Stomach (tissue), 9 donors: ENCODE data around the gene PFKP. TPM values are rescaled to one million over a fixed set of nuclear protein-coding genes. Genes with fewer than 3 reads are reported as not detected.

ENCODE experiments used
- DNase-seq, 2 donors: peaks; one replicate each; pipeline versions ENCODE4 v3.0.0 to v3.0.0-alpha.2; 2013 to 2019
- H3K27ac ChIP-seq, 5 donors: fragments of 200-600 bp in 4 of 5; sonication (generic) in 4 of 5; one replicate each; pipeline ENCODE4 v1.5.1; 2013 to 2019; ENCODE audit warnings: mild to moderate bottlenecking in 1 of 5, moderate library complexity in 1 of 5
- H3K27me3 ChIP-seq, 3 donors: fragments of 200-600 bp; sonication (generic); one replicate each; pipeline ENCODE4 v1.5.1; 2017 to 2019; ENCODE audit warnings: mixed run types in 1 of 3
- H3K36me3 ChIP-seq, 4 donors: fragments of 200-600 bp; sonication (generic); 1 replicate in 3 of 4; 2 replicates in 1 of 4; pipeline ENCODE4 v1.5.1; 2016 to 2019
- H3K4me1 ChIP-seq, 4 donors: fragments of 200-600 bp; sonication (generic); one replicate each; pipeline ENCODE4 v1.5.1; 2016 to 2019
- H3K4me3 ChIP-seq, 4 donors: fragments of 200-600 bp; sonication (generic) in 3 of 4; one replicate each; pipeline ENCODE4 v1.5.1; 2016 to 2019; ENCODE audit warnings: mild to moderate bottlenecking in 1 of 4
- H3K9me3 ChIP-seq, 4 donors: fragments of 200-600 bp; sonication (generic); one replicate each; pipeline ENCODE4 v1.5.1; 2016 to 2019
- EP300 ChIP-seq: sonication (generic); formaldehyde crosslinking; IDR thresholded peaks from one replicate; pipeline ENCODE4 v1.6.1; 2017; ENCODE audit warnings: antibody characterized with exemption
- POLR2A ChIP-seq, 4 donors: fragments of 450-650 bp; IDR thresholded peaks; one replicate each; pipeline ENCODE4 v1.6.1; 2016; ENCODE audit warnings: antibody characterized with exemption in 4 of 4, control low read depth in 2 of 4, mild to moderate bottlenecking in 1 of 4, moderate library complexity in 1 of 4
- POLR2AphosphoS5 ChIP-seq, 3 donors: sonication (generic); formaldehyde crosslinking; IDR thresholded peaks; one replicate each; pipeline ENCODE4 v1.6.1; 2016; ENCODE audit warnings: antibody characterized with exemption in 3 of 3
- WGBS, 5 donors: extraction: QIAGEN DNeasy Blood & Tissue Kit in 3 of 5; methylation state at CpG; one replicate each; pipeline versions ENCODE4 v1.1.5 to v1.1.7; 2013 to 2018; 5-methylcytosine and 5-hydroxymethylcytosine counted together
- intact Hi-C: fragments of 100-400 bp; cut with DNase I; formaldehyde crosslinking; loops from one replicate; pipeline ENCODE4 v1.15.1; 2023; ENCODE audit warnings: low total_unique reads
- polyA plus RNA-seq, 3 donors: library from polyadenylated mRNA; stranded (reverse); fragments of 200-250 nt; gene quantifications; one replicate each; pipeline ENCODE4 v1.2.3, GENCODE V29; 2013
- total RNA-seq, 5 donors: library from RNA; depleted of rRNA; stranded (reverse); fragments of >200 nt; gene quantifications; one replicate each; pipeline versions ENCODE4 v1.1.0 to v1.2.3, GENCODE V29; 2014 to 2016
- TF ChIP-seq, protein P1 (sequence below), 7 experiments: fragments of 450-650 bp in 4 of 7; fragments of 200-600 bp in 3 of 7; sonication (generic) in 3 of 7; IDR thresholded peaks; one replicate each; pipeline ENCODE4 v1.5.1; 2016 to 2019; ENCODE audit warnings: antibody characterized with exemption in 7 of 7, control low read depth in 2 of 7, mild to moderate bottlenecking in 1 of 7
- donor health status: healthy with polysubstance abuse.
- donor health status: Bipolar disorder and iron deficiency.
- donor health status: healthy.

Gene PFKP
- total and polyA plus RNA-seq, 8 donors: 11.2 to 155 (median 29.4) TPM

DNA sequence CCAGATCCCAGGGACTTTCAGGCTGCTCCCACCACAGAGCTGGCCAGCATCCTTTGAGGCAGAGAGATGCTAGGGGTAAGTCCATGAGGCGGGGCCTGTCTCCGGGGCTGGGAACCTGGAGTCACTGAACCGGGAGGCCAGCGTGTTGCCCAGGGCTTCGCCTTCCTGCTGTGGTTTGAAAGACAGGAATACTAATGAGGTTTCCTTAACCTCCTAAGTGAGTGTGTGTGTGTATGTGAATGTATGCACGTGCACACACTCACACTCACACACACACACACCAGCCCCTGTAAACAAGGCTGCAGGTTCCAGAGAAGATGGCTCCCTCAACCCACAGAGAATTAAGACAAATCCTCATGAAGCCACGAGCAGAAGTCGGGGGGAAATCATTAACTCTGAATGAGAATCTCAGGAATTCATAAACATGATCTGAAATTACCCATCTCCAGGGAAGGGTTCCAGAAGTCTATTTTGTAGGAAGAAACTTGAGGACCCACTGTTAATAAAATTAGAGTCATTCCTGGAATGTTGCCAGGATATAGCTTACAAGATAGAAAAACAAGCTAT is 20.3 kb upstream of the PFKP start:
- DNase-seq: no peak
- Histone ChIP-seq H3K4me3 (no peak overlapping the region), H3K27me3 (no peaks in the 10 kb centered on the region), H3K9me3 (no peaks in the 10 kb centered on the region), H3K4me1 (peaks cover 10 to 38% (median 22%) of the 10 kb centered on the region in 4 donors), H3K36me3 (no peaks in the 10 kb centered on the region), H3K27ac (peak overlapping the region; percentile 19 to 73 (median 66))
- intact Hi-C loops: loop anchor here (5.0 kb wide), 1 partner anchor 120 kb away; no protein-coding TSS in a partner anchor
- 40 to 49% (median 46%) methylated on average over 8 of the region's 8 CpGs for WGBS, 5 donors
- TF ChIP-seq POLR2A (IDR thresholded peaks at IDR 0.05) (no peak), POLR2AphosphoS5 (IDR thresholded peaks at IDR 0.05) (no peak), EP300 (no peak)
- TF ChIP-seq, protein P1, sequence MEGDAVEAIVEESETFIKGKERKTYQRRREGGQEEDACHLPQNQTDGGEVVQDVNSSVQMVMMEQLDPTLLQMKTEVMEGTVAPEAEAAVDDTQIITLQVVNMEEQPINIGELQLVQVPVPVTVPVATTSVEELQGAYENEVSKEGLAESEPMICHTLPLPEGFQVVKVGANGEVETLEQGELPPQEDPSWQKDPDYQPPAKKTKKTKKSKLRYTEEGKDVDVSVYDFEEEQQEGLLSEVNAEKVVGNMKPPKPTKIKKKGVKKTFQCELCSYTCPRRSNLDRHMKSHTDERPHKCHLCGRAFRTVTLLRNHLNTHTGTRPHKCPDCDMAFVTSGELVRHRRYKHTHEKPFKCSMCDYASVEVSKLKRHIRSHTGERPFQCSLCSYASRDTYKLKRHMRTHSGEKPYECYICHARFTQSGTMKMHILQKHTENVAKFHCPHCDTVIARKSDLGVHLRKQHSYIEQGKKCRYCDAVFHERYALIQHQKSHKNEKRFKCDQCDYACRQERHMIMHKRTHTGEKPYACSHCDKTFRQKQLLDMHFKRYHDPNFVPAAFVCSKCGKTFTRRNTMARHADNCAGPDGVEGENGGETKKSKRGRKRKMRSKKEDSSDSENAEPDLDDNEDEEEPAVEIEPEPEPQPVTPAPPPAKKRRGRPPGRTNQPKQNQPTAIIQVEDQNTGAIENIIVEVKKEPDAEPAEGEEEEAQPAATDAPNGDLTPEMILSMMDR (IDR thresholded peaks at IDR 0.05): no peak

DNA sequence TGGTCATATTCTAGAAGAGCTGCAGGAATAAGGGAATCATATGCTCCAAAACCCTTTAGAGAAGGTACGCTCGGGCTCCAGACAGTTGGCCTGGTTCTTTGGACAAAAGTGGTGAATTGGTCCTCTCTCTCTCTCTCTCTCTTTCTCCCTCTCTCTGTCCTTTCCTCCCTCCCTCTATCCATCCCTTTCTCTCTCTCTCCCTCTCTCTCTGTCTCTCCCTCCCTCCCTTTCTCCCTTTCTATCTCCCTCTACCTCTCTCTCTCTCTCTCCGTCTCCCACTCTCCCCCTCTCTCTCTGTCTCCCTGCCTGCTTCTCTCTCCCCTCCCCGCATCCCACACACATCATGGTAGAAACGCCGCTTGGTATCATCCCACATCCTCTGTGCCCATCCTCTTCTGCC is 19.8 kb upstream of the PFKP start:
- no peak for DNase-seq
- intact Hi-C loops: loop anchor here (5.0 kb wide), 1 partner anchor 120 kb away; no protein-coding TSS in a partner anchor
- H3K27me3 ChIP-seq: no peaks in the 10 kb centered on the region
- no peak overlapping the region for H3K4me3 ChIP-seq
- no peaks in the 10 kb centered on the region for H3K36me3 ChIP-seq
- H3K27ac ChIP-seq: peak overlapping the region in 3 of 5 donors; percentile 36 to 73 (median 66)
- peaks cover 10 to 38% (median 22%) of the 10 kb centered on the region in 4 donors for H3K4me1 ChIP-seq
- TF ChIP-seq, protein P1 (IDR thresholded peaks at IDR 0.05): no peak
- TF ChIP-seq EP300: no peak
- no peak for TF ChIP-seq POLR2A (IDR thresholded peaks at IDR 0.05)
- no peak for TF ChIP-seq POLR2AphosphoS5 (IDR thresholded peaks at IDR 0.05)
- H3K9me3 ChIP-seq: no peaks in the 10 kb centered on the region
- 77 to 85% (median 80%) methylated on average over 6 of the region's 6 CpGs for WGBS, 5 donors

DNA sequence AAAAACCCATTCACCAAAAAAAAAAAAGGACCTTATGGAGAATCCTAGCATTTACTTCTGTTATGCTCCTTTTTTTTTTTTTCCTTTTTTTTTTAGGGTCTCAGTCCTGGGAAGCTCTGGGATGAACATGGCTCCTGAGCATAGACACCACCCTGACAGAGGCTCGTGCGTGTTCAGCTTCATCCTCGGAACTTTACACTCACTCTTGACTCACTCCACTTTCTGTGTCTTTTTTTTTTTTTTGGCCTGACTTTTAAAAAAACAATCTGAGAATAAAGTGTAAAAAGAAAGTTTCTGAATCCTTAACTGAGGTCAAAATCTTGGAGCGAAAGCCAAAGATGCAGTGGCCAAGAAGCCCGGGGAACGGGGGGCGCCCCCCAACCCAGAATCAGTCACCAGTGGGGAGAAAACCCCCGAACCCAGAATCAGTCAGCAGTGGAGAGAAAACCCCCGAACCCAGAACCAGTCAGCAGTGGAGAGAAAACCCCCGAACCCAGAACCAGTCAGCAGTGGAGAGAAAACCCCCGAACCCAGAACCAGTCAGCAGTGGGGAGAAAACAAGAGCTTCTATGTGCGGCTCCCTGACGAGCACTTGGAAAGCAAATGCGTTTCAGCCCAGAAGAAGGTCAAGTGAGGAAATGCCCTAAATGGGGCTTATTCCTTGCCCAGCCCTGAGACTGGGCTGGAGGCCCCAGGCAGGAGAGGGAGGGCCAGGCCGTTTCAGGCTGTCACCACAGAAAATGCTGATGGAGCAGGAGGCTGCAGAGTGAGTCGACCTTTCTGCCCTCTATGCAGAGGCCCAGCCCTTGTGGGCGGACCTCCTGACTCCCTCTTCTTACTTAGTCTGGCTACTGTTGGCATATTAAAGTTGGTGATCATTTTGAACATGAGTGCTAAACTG is 19.0 kb upstream of the PFKP start:
- H3K4me1 ChIP-seq: peaks cover 10 to 37% (median 20%) of the 10 kb centered on the region in 4 donors
- H3K4me3 ChIP-seq: no peak overlapping the region
- H3K27me3 ChIP-seq: no peaks in the 10 kb centered on the region
- H3K27ac ChIP-seq: peak overlapping the region in 4 of 5 donors; percentile 36 to 73 (median 59)
- DNase-seq: no peak
- no peaks in the 10 kb centered on the region for H3K9me3 ChIP-seq
- 58 to 72% (median 64%) methylated on average over 16 to 17 of the region's 17 CpGs for WGBS, 5 donors
- intact Hi-C loops: loop anchor here (5.0 kb wide), 1 partner anchor 121 kb away; no protein-coding TSS in a partner anchor
- TF ChIP-seq, protein P1 (IDR thresholded peaks at IDR 0.05): no peak
- TF ChIP-seq POLR2AphosphoS5 (IDR thresholded peaks at IDR 0.05): peak in 1 of 3 donors; percentile 34
- H3K36me3 ChIP-seq: no peaks in the 10 kb centered on the region

DNA sequence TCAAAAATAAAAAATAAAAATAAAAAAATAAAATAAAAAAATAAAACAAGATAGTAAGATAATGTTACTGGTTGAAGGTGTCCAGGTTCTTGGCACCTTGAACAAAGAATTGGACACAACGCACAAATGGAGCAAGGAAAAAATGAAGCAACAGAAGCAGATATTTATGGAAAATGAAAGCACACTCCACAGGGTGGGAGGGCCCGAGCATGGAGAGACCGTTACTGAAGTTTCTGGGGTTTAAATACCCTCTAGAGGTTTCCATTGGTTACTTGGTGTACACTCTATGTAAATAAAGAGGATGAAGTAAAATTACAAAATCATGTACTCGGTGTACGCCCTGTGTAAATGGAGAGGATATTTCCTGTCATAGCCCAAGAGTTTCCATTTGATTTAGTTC is 15.7 kb upstream of the PFKP start:
- Histone ChIP-seq H3K9me3 (no peaks in the 10 kb centered on the region), H3K27ac (no peak overlapping the region), H3K36me3 (no peaks in the 10 kb centered on the region), H3K27me3 (no peaks in the 10 kb centered on the region), H3K4me1 (peaks cover 0 to 13% (median 3%) of the 10 kb centered on the region in 4 donors), H3K4me3 (no peak overlapping the region)
- no peak for DNase-seq
- WGBS, 5 donors: 62 to 80% (median 77%) methylated on average over 5 of the region's 5 CpGs
- intact Hi-C loops: no loop called here
- no peak for TF ChIP-seq POLR2AphosphoS5 (IDR thresholded peaks at IDR 0.05)
- TF ChIP-seq POLR2A (IDR thresholded peaks at IDR 0.05): no peak
- no peak for TF ChIP-seq EP300
- TF ChIP-seq, protein P1 (IDR thresholded peaks at IDR 0.05): no peak
